GM21515 (cell line): Measurements from ENCODE around the gene HINT1.
"Not testable (repeated sequence)": the region's sequence is repeated elsewhere in the genome, so short reads cannot be mapped to it uniquely, and the experiment has no call there.

Experiments used
- ATAC-seq: cut with Tn5 transposase; IDR thresholded peaks from one replicate; pipeline ENCODE4 v1.9.1; 2021; ENCODE audit not compliant: unreplicated experiment

Gene HINT1

GRCh38 chr5:131171276-131171810 is 6.3 kb upstream of the HINT1 start:
- no peak for ATAC-seq

GRCh38 chr5:131170540-131171275 is 5.7 kb upstream of the HINT1 start, which contains the start of gene LYRM7:
LYRM7 (plus strand) TSS chr5:131170944; CDS start chr5:131171021, 77 bp downstream.
- ATAC-seq: peak; percentile 98

- no peak for ATAC-seq
Measured at GRCh38 chr5:131169810-131170539, 4.9 kb upstream of the HINT1 start.

- no peak for ATAC-seq
Measured at GRCh38 chr5:131167615-131168014, 2.6 kb upstream of the HINT1 start.

- peak; percentile 70 for ATAC-seq
Measured at GRCh38 chr5:131164191-131165118, 601 bp downstream of the HINT1 start.

- no peak for ATAC-seq
Measured at GRCh38 chr5:131163276-131164119, 1.6 kb downstream of the HINT1 start.

- ATAC-seq: no peak
Measured at GRCh38 chr5:131160134-131160533, 4.9 kb downstream of the HINT1 start.

- ATAC-seq: no peak
Measured at GRCh38 chr5:131156957-131157356, 8.1 kb downstream of the HINT1 start.

- ATAC-seq: no peak
Measured at GRCh38 chr5:131156385-131156784, 8.7 kb downstream of the HINT1 start.

GRCh38 chr5:131151216-131151615 is 13.8 kb downstream of the HINT1 start:
- no peak for ATAC-seq

- ATAC-seq: no peak
Measured at GRCh38 chr5:131150408-131150807, 14.6 kb downstream of the HINT1 start.

GRCh38 chr5:131148835-131149234 is 16.2 kb downstream of the HINT1 start:
- no peak for ATAC-seq

- no peak for ATAC-seq
Measured at GRCh38 chr5:131147258-131147657, 17.8 kb downstream of the HINT1 start.

GRCh38 chr5:131142970-131143617 is 22.0 kb downstream of the HINT1 start:
- no peak for ATAC-seq

GRCh38 chr5:131139321-131139720 is 25.7 kb downstream of the HINT1 start:
- no peak for ATAC-seq

GRCh38 chr5:131138406-131138805 is 26.6 kb downstream of the HINT1 start:
- not testable (repeated sequence) for ATAC-seq

- ATAC-seq: not testable (repeated sequence)
Measured at GRCh38 chr5:131133091-131133490, 32.0 kb downstream of the HINT1 start.

- ATAC-seq: no peak
Measured at GRCh38 chr5:131129306-131129705, 35.8 kb downstream of the HINT1 start.

GRCh38 chr5:131127244-131127643 is 37.8 kb downstream of the HINT1 start:
- ATAC-seq: not testable (repeated sequence)

- no peak for ATAC-seq
Measured at GRCh38 chr5:131114754-131115153, 50.3 kb downstream of the HINT1 start.
